ENCODE measurements around the gene AQP5.

GRCh38 chr12:49936925-49937324, 24.7 kb upstream of the AQP5 start:
- TF ChIP-seq CTCF (IDR thresholded peaks at IDR 0.05) (no peak), ZFX (IDR thresholded peaks at IDR 0.05; ENCODE audit: borderline replicate concordance) (no peak)
